ENCODE measurements around the gene EXO5.

GRCh38 chr1:40553017-40553416, 44.5 kb downstream of the EXO5 start:
- TF ChIP-seq, protein P1, sequence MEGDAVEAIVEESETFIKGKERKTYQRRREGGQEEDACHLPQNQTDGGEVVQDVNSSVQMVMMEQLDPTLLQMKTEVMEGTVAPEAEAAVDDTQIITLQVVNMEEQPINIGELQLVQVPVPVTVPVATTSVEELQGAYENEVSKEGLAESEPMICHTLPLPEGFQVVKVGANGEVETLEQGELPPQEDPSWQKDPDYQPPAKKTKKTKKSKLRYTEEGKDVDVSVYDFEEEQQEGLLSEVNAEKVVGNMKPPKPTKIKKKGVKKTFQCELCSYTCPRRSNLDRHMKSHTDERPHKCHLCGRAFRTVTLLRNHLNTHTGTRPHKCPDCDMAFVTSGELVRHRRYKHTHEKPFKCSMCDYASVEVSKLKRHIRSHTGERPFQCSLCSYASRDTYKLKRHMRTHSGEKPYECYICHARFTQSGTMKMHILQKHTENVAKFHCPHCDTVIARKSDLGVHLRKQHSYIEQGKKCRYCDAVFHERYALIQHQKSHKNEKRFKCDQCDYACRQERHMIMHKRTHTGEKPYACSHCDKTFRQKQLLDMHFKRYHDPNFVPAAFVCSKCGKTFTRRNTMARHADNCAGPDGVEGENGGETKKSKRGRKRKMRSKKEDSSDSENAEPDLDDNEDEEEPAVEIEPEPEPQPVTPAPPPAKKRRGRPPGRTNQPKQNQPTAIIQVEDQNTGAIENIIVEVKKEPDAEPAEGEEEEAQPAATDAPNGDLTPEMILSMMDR (IDR thresholded peaks at IDR 0.05): no peak
- TF ChIP-seq POLR2A (IDR thresholded peaks at IDR 0.05): no peak

Data from adrenal gland (tissue), 5 donors.